Endometrium (tissue), 2 donors: ENCODE data around the gene ANAPC5.
"Not testable (repeated sequence)": the region's sequence is repeated elsewhere in the genome, so short reads cannot be mapped to it uniquely, and the experiment has no call there.

Experiments
- FAIRE-seq: peaks from 2 replicates; lab custom pipeline; 2012; peaks lifted over from hg19 to GRCh38; lab: Jason Lieb, UNC
- donor health status: control.
- donor health status: control.

Gene ANAPC5

DNA sequence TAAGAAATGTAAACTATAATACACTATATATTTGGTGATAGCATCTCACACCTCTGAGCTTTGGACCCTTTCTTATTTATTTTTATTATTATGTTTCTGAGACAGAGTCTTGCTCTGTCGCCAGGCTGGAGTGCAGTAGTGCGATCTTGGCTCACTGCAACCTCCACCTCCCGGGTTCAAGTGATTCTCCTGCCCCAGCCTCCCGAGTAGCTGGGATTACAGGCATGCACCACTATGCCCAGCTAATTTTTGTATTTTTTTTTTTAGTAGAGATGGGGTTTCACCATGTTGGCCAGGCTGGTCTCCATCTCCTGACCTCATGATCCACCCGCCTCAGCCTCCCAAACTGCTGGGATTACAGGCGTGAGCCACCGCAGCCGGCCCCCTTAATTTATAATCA, 44.8 kb downstream of the ANAPC5 start:
- not testable (repeated sequence) for FAIRE-seq

DNA sequence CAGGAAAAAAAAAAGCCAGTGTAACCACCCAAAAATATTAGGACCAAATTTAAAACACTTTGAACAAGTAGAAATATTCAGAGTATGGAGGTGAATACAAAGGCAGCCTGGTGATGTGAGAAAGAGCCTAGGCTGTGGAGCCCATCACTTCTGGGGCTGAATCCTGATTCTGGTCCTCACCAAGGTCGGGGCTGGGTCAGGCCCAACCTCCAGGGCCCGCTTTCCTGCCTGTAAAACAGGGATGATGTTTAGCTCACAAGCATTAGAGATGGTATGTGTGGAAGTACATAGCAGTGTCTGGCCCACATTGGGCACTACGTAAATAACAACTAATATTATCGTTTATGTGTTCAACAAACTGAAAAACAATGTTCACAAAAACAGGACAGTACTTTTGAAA, 47.9 kb downstream of the ANAPC5 start:
- FAIRE-seq = no peak

DNA sequence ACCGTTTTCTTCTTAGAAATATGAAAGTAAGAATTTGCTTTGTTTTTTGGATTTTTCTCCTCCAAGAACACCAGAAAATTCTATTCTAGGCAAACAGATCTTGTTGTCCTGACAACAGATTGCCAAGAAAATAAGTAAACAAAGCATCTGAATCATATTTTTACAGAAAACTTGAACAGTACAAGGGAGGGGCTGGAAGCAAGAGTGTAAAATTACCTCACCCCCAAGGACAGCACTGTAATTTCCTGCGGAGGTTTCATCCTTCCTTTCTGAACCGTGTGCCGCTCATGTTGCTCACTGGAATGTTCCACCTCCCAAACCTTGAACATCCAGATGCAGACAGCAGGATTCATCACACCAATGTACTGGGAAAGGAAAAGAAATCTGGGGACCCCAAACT, 50.3 kb downstream of the ANAPC5 start:
- FAIRE-seq = no peak

DNA sequence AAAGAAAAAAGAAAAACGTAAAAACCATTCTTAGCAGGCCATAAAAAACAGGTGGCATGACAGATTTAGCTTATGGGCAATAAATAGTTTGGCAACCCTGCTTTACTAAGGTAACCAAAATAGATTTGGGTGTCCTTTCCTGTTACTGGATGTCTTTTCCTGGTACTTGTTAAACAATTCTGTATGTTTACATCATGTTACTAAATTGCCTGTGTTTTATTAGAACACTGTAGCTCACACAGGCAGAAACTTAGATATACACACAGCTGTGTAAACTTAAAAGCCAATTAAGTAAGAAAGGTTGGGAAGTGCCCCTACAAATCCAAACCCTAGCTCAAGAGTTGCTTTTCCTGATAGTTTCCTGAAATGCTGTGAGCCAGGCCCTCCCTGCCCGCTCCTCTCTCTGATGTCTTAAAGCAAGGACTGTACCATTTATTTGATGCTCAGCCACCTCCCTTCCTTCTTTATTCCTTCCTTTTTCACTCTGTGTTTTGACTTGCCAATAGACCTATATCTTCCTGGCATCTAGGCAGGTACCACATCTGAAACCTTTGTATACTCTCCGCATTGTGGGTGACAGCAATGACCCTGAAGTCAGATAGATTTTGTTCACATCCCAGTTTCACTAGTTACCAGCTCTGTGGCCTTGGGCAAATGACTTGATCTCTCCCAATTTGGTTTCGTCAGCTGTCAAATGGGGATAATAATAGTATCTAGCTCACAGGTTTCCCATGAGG, 52.0 kb downstream of the ANAPC5 start:
- FAIRE-seq = no peak

DNA sequence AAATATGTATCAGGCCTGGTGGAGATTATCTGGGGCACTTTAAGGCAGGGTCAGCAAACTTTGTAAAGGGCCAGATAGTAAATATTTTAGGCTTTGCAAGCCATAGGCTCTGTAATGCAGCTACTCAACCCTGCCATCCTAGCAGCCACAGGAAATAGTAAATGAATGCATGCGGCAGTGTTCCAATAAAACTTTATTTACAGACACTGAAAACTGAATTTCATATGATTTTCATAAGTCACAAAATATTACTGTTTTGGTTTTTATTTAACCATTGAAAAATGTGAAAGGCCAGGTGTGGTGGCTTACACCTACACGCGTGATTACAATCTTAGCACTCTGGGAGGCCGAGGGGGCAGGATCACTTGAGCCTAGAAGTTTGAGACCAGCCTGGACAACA, 52.5 kb downstream of the ANAPC5 start:
- FAIRE-seq = no peak

DNA sequence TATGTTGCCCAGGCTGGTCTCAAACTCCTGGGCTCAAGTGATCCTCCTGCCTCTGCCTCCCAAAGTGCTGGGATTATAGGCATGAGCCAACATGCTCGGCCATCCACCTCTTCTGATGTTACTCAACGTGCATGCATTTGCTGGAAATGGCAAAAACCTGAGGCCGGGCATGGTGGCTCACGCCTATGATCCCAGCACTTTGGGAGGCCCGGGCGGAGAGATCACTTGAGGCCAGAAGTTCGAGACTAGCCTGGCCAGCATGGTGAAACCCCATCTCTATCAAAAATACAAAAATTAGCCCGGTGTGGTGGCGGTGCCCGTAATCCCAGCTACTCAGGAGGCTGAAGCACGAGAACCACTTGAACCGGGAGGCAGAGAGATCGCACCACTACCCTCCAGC, 53.8 kb downstream of the ANAPC5 start:
- not testable (repeated sequence) for FAIRE-seq

DNA sequence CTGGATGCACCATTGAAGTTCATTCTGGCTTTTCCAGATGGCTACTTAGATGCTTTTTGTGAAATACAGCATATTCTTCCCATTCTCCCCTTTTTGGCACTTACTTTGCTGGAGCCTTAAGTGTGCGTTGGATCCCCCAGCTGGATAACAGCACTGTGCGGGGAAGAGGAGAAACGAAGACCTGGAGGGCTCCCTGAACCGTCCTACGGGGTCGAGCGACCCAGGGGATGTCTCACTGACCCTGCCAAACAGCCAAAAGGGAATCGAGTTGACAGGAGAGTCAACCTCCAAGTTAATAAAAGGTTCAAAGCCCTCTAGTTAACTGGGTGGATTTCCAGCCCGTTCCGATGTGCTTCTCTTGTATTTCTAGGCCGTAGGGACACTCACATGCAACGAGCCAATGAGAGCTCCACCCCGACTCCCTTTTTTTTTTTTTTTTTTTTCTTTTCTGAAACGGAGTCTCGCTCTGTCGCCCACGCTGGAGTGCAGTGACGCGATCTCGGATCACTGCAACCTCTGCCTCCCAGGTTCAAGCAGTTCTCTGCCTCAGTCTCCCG, 54.7 kb downstream of the ANAPC5 start:
- no peak for FAIRE-seq

DNA sequence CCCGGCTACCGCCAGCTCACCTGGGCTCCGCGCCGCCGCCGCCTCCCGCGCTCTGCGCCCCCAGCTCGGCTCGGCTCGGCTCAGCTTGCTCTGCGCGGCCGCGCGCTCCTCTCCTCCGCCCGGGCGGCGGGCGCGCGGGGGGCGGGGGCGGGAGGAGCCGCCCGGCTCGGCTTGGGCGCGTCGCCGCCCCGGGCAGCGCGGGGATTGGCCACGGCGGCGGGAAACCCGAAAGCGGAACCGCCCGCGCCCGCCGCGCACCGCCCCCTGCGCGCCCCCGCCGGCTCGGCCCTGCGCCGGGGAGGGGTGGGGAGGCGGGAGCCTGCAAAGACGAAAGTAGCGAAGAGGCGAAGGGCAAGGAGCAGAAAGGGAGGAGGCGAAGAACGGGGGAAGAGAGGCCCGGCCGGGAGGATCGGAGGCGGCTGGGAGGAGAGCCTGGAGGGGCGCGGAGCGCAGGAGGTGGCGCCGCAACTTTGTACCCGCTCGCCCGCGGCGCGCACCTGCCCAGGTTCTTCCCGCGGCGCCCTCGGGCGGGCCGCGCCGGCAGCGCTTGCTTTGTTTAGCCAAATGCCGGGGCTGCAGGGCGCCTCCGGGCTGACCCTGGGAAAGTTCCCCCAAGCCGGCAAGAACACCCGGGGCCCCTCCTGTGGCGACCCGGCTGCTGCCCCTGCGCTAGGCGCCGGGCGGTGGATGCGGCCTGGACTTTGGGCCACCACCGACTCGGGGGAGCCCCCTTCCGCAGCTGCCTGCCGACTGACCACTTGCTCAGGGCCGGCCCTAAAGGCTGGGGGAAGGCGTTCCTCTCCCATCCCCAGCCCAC, 55.4 kb downstream of the ANAPC5 start, which contains the start of gene CAMKK2:
CAMKK2 (minus strand) TSS at position 92 of the 817 bp plus-strand sequence. CDS start 22,183 bp downstream, outside the sequence.
- no peak for FAIRE-seq

DNA sequence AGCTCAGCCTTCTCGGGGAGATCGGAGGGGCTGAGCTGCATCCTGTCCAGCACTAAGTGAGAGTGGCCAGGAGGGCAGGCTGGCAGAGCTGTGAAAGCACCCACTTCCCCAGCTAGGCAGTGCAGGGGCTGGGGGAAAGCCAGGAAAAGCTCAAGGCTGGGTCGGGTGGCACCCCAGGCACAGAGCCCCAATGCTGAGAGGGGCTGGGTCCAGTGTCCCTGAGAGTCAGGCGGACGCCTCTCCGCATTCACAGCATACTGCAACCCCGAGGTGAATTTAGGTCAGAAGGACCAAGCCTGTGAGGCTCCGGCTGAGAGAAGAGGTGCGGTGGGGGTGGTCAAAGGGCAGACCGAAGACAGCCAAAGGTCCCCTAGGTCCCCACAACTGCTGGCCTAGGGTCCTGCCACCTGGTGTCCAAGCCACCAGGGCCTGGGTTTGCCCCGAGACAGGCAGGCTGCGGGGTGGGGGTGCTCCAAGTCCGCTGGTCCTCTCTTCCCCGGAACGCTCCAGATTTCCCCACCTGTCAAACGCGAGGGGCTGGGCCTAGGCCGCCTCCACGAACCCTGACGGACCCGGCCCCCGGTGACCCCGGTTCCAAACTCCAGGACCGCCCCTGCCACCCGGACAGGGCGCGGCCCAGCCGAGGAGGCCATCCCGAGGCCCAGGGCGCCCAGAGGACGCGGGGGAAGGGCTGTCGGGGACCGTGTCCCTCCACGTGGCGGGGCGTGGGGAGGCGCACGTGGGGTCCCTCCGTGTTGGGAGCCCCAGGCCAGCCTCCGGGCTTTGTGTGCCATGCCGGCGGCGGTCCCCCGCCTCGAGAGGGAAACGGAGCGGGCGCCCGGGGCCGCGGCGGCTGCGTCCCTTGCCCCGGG, 56.2 kb downstream of the ANAPC5 start:
- no peak for FAIRE-seq

DNA sequence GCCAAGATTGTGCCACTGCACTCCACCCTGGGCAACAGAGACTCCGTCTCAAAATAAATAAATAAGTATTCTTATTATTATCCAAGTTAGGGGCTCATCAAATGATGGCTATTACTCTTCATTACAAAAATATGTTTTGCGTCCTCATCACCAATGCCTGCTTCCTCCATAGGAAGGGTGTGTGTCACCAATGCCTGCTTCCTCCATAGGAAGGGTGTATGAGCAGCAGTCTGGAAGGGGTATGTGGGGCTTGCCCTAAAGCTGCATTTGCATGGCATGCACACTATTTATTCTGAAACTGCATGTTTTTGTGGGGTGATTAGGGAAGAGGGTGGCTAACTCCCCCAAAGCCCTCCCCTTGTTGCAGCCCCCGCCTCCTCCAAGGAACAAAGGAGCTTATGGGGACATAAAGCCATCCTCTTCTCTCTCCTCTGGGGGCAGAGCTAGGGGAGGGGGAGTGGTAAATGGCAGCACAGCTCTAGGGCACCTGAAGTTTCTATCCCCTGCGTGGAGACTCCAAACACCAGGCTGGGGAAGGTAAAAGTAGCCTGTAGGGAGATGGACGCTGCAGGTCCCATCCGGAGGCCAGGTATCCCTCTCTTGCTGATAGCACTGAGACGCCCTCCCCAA, 57.0 kb downstream of the ANAPC5 start:
- FAIRE-seq = no peak

DNA sequence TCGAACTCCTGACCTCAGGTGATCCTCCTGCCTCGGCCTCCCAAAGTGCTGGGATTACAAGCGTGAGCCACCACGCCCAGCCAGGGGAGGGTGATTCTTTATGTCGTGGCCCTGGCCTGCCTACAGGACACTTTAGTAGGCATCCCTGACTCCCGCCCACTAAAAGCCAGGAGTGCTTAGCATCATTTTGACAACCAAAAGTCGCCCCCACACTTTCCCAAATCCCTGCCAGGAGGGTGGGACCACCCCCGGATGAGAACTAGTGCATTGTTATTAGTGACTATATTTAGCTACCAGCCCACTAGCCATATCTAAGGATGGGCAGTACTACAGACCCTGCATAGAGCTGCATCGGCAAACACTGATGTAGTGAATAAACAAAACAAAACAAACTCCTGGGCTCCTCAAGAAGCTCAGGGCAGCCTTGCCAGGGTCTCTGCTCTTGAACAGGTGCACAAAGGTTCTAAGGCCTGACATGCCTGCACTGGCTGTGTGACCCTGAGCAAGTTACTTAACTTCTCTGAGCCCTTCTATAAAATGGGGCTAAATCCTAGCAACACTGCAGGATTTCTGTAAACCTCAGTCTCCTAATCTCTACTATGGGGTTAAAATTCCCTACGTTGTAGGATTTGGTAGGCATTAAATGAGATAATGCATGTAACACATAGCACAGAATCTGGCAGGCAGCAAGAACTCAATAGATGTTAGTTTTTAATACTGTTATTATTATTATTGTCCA, 57.9 kb downstream of the ANAPC5 start:
- no peak for FAIRE-seq

DNA sequence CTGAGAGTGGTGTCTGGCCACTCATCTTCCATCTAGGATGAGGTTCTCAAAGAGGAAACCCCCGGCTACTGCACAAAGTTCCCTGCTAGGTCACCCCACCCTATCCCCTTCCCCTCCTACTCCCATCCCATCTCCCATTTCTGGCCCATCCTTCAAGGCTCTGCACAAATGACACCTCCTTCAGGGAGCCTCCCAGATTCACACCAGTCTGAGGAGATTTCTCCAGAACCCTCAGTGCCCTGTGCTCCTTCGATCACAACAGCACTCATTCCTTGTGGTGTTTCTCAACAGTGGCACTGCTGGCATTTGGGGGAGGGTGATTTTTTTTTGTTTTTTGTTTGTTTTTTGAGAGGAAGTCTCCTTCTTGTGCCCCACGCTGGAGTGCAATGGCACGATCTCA, 58.6 kb downstream of the ANAPC5 start:
- FAIRE-seq = no peak

DNA sequence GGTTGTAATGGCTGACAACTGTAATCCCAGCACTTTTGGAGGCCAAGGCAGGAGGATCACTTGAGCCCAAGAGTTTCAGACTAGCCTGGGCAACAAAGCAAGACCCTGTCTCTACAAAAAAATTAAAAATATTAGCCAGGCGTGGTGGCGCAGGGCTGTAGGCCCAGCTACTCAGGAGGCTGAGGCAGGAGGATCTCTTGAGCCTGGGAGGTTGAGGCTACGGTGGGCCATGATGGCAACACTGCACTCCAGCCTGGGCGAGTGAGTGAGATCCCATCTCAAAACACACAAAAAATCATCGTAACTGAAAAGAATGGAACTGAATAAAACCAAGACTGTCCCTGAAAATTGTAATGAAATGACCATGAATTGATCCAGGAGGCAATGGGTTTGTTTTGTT, 61.8 kb downstream of the ANAPC5 start:
- FAIRE-seq = no peak

DNA sequence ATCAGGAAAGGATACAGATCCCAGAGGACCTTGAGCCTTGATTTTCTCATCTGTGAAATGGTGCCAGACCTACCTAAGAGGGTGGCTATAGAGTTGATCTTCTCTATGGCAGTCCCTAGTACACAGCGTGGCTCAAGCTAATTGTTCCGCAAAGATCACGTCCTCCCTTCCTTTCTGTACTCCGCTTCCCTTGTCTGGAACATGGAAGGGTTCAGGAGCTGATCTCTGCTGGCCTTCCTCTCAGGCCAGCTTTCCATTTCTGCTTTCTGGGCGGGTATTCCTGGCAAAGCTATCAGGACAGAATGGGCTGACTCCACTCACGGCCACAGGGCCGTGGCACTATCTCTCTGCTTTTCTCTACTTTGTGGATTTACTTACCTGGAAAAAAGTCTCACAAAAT, 62.2 kb downstream of the ANAPC5 start:
- FAIRE-seq = no peak

DNA sequence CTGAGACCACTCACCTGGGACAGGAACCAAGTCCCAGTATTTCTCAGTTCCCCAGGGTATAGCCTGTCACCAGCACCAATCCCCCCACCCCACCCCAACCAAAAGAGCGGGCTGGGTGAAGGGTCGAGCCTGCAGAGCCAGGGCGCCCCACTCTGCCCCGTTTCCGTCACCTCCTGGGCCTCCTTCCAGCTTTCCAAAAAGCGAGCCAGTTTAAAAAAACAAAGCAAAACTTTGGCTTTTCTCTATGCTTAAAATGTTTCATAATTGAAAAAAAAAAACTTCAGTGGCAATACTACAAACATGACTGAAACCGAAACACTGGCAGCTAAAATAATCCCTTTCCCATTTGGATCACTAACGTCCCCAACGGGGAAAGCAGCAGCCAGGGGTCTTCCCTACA, 63.2 kb downstream of the ANAPC5 start:
- no peak for FAIRE-seq

DNA sequence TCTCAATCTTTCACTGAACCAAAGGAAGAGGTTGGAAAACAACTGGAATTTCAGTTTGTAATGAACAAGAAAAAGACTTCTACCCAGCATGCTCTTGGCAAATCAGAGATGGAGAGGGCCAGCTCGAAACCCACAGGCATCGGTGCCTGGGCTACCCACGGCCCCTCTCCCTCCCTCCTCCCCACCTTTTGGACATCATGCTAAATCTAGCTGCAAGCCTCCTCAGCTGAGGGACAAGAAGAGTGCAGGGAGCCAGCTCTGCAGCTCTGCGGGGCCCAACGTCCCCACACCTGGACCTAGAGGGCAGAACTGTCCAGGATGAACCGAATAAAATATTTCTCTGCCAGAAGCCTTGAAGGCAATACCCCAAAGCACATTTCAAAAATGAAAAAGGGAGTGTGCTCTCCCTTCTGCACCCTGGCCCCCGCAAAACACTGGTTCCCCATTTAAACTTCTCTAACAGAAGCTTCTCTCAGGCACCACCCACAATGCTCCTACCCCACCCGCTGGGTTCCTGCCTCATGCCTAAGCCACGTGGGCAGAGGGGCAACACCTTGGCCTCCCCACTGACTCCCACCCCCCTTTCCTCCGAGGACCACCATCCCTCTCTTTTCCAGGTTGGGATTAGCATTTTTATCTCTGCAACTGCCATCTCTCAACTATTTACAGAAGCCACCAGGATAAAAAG, 63.9 kb downstream of the ANAPC5 start:
- FAIRE-seq = no peak

DNA sequence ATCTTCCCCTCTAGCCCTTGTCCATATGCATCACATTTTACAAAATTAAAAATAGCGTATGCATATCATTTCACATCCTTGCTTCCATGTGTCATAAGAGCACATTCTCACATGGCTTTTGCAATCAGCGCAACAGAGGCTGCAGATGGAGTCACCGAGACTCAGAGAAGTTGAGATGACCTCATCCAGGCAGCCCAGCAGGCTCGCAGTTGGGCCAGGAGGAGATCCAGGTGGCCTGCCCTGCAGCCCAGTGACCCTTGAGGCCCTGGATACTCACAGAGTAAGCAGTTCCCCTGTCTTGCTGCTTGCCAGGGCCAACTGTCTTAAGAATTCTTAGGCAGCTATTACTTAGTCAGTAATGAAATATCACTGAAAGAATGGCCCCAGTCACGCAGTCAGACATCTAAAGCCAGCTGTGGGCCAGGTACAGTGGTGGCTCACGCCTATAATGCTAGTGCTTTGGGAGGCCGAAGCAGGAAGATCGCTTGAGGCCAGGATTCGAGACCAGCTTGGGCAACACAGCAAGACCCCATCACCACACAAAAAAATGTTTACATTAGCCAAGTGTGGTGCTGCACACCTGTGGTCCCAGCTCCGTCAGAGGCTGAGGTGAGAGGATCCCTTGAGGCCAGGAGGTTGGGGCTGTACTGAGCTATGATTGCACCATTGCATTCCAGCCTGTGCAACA, 64.8 kb downstream of the ANAPC5 start:
- no peak for FAIRE-seq

DNA sequence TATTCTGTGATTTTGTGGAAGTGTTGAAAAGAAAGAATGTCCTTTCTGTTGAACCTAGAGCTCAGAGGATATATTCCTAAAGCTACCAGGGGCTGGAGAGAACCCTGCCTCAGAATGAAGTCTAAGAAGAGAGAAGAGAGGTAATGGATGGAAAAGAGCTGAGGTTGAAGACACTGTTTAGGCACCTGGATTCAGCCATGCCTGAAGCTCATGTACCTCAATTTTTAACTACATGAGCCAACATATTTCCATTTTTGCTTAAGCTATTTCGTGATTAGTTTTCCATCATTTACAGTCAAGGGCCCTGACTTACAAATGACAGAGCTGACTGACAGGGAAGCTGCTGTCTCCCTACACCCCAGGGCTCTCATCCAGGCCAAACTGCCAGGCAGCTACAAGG, 66.4 kb downstream of the ANAPC5 start:
- no peak for FAIRE-seq

DNA sequence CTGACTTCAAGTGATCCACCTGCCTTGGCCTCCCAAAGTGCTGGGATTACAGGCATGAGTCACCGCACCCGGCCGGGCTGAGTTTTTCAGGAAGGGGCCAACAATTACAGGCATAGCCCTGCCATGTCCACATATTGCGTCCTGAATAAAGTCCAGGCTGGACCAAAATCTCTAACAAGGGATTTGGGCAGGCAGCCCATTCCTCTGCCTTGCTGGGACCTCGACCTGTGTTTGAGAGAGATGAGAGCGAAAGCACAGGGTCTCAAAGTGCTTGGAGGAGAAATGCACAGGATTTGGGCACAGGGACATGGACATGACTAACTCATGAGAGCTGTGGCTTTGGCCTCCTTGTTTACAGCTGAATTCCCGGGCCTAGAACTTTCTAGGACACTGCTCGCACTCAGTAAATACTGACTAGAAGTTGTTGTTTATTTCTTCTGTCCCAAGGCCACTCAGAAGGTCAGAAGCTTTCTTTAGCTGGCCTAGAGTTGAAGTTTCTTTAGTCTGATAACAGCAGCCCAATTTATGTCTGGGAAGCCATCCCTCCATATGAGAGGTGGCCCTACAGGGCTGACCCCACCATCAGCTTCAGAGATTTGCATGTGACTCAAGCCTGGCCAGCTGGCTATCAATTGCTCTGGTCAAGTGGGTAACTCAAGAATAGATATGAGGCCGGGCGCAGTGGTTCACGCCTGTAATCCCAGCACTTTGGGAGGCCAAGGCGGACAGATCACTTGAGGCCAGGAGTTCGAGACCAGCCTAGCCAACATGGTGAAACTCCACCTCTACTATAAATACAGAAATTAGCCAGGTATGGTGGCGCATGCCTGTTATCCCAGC, 67.4 kb downstream of the ANAPC5 start:
- no peak for FAIRE-seq
